HG03558 (cell line): ENCODE results near the gene TMBIM6.

Experiments
- ATAC-seq: cut with Tn5 transposase; IDR thresholded peaks from one replicate; pipeline ENCODE4 v1.9.1; 2021; ENCODE audit warnings: moderate number of reproducible peaks; ENCODE audit not compliant: unreplicated experiment; ENCODE audit errors: extremely low read depth

TMBIM6 gene

GRCh38 chr12:49794811-49795653 is 53.7 kb downstream of the TMBIM6 start:
- no peak for ATAC-seq

- ATAC-seq = no peak
These were observed 54.3 kb downstream of the TMBIM6 start for GRCh38 chr12:49795654-49796105.

DNA sequence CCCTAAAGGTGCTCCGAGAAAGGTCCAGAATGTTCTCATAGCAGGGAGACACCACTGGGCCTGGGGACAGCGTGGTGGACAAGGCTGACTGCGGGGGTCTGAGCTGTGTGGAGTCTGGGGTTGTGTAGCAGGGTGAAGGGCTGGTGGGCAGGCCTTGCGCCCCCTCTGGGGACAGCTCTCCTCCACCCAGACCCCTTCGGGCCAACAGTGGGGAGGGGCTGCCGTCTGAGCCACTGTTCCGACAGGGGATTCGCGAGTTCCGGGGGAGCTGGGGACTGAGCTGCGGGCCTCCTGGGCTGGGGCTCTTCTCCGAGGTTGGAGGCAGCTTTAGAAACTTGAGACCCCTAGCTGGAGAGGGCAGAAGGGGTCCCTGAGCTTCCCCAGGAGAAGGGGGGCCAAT is 54.8 kb downstream of the TMBIM6 start:
- no peak for ATAC-seq

- no peak for ATAC-seq
These were observed 55.5 kb downstream of the TMBIM6 start for GRCh38 chr12:49796606-49797448.

DNA sequence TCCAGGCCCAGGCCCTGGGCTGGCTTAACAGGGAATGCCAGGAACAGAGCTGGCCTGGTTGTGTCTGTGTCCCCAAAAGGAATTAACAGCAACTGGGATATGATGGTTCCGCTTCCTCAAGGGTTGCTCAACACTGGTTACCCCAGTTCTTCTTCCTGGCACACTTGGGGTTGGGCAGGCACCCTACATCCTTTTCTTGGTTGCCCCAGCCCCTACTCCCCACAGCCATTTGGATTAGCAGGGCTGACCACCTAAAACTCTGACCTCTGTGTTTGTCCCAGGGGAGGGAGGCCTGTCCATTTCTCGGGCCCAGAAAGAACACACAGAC is 56.1 kb downstream of the TMBIM6 start:
- ATAC-seq = no peak

DNA sequence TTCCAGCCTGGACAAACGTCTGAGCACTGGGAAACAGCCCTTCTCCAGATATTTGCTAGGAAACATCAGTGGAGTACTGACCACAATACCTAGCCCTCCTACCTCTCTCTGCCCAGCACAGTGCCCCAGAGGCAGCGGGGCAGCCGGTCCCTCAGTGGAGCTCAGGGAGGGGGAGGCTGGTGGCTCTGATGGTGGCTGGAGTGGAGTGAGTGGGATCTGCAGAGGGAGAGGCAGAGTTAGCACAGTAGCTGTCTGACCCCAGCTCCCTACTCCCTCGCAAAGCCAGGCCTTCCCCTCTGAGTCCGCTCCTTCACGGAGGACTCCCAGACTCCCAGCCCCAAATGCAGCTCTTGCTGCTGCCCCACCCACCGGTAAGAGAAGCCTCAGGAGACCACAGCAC is 56.9 kb downstream of the TMBIM6 start:
- ATAC-seq = no peak

- no peak for ATAC-seq
These were observed 57.6 kb downstream of the TMBIM6 start for GRCh38 chr12:49798934-49799333.

DNA sequence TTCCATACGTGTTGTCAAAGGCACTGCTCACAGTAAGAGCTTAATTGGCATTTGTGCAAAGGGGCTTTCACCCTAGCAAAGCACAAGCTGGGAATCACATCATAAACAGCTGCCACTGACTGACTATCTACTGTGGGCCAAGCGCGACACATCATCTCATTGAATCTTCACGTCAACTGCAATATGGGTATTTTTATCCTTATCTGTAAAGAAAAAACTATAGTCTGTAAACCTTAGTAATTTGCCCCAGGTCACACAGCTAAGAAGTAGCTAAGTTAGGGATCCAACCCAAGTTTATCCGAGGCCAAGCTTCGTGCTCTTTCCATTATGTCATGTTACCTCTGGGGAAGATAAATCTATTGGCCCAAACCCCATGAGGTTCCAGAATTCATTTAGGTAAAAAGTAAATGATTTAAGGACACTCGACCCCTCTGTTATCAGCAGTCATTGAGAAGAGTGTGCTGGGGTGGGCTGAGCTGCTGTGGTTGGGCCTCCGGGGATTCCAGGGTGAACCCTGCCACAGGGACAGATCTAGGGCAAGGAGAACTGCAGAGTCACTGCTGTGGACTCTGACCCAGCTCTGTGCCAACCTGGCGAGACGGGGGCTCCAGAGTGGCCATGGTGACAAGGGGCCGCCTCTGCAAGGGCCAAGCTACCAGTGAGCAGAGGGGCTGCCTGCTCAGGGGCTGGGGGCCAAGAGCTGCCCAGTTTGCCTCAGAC is 59.2 kb downstream of the TMBIM6 start:
- ATAC-seq = no peak

GRCh38 chr12:49801141-49802063 is 60.0 kb downstream of the TMBIM6 start:
- ATAC-seq = no peak

- no peak for ATAC-seq
These were observed 62.5 kb downstream of the TMBIM6 start for GRCh38 chr12:49803693-49804450.

DNA sequence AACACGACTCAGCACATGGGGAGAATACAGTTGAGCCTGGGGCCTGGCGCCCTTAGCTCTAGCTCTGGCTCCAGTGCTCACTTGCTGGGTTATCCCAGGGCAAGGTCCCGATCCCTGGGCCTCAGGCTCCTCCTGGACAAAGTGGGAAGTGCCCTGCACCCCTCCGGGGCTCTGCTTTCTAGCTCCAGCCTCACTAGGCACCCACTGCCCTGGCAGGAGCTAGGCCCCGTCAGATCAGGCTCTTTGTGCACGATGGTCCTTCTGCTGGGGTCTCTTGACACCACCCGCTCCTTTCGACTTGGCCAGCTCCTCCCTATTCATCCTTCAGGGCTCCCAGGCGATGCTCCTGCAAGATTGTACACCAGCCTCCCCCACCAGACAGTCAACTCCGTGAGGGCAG is 63.5 kb downstream of the TMBIM6 start:
- no peak for ATAC-seq

DNA sequence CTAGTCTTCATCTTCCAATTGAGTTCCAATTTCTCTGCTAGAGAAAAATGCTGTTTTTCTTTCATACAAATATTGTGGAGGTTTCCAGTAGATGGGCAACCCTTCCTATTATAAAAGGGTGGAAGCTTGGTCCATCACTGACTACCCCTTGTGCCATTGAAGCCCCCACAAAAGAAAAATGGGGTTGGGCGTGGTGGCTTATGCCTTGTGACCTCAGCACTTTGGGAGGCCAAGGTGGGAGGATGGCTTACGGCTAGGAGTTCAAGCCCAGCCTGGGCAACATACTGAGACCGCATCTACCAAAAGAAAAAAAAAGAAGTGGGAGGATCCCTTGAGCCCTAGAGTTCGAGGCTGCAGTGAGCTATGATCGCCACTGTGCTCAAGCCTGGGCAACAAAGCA is 64.1 kb downstream of the TMBIM6 start:
- ATAC-seq = no peak

- ATAC-seq = no peak
These were observed 65.0 kb downstream of the TMBIM6 start for GRCh38 chr12:49806321-49806813.

GRCh38 chr12:49806877-49807276 is 65.5 kb downstream of the TMBIM6 start:
- ATAC-seq = no peak

- ATAC-seq = no peak
These were observed 66.7 kb downstream of the TMBIM6 start for GRCh38 chr12:49807991-49808580.

- ATAC-seq = no peak
These were observed 67.5 kb downstream of the TMBIM6 start for GRCh38 chr12:49808686-49809380.

- ATAC-seq = no peak
These were observed 68.1 kb downstream of the TMBIM6 start for GRCh38 chr12:49809381-49809905.

GRCh38 chr12:49809906-49810389 is 68.6 kb downstream of the TMBIM6 start:
- ATAC-seq = no peak
